ENCODE results near the gene CLSTN2.

The CLSTN2 gene

DNA sequence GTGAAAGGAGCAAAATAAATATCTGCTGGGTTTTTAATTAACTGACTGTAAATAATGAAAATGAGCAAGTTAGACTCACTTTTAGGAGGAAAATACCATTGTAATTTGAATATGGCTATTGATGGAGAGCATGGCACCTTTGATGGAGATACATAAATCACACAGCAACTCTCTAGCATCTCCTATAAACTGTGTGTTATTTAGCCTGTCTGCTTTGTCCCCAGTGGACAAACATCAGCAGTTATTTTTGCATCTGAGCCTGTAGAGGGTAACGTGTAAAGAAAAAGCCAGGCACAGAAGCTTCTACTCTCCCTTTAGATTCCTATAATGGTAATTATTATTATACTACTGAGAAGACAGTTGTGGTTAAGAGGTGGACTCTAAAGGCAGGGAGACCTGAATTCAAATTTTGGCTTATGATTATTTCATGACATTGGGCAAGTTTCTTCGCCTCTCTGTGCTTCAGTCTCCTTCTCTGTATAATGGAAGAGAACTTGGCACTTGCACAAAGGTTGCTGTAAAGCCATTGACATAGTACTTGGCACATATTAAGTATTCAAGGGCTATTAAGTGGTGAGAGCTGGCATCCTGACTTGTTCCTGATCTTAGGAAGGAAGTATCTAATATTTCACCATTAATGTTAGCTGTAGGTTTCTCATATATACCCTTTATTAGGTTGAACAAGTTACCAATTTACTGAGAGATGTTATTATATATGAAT, 453.4 kb downstream of the CLSTN2 start:
- H3K9ac ChIP-seq (ENCODE audit: low read length): no peak overlapping the region

DNA sequence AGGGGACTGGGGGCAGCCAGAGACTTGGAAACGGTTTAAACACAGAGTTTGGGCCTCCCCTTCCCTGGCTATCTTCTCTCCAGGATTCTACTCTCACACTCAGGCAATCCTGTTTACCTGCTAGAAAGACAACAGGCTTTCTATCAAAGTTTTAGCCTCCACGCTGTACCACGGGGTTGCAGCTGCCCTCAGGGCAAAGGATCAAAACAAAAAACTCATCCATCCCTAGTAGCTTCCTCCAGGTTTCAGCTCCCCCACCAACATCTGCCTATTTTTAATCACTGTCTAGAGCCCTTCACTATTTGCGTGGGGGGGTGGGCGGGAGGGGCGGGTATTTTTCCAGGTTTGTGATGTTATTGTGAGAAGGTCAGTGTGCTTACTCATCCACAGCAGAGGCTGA, 456.1 kb downstream of the CLSTN2 start:
- Histone ChIP-seq H3K36me3 (replicated peaks; ENCODE audit: insufficient read depth, low read length) (no peaks in the 10 kb centered on the region), H3K27me3 (replicated peaks; ENCODE audit: insufficient read depth, low read length) (no peaks in the 10 kb centered on the region), H3K4me3 (ENCODE audit: low read length) (no peak overlapping the region), H3K79me2 (ENCODE audit: low read length) (no peaks in the 10 kb centered on the region), H3K9me3 (replicated peaks; ENCODE audit: insufficient read depth, low read length) (no peaks in the 10 kb centered on the region), H3K9me2 (replicated peaks; ENCODE audit: insufficient read depth, low read length) (no peaks in the 10 kb centered on the region), H3K4me2 (ENCODE audit: low read depth, low read length) (no peak overlapping the region), H2AFZ (ENCODE audit: low read length) (no peak overlapping the region), H3K9ac (ENCODE audit: low read length) (no peak overlapping the region), H3F3A (ENCODE audit: insufficient read depth, low read length) (no peaks in the 10 kb centered on the region), H4K20me1 (ENCODE audit: insufficient read depth, low read length) (no peaks in the 10 kb centered on the region), H3K4me1 (ENCODE audit: low read length) (no peaks in the 10 kb centered on the region; the same call in 1 of the 2 replicates), H3K27ac (ENCODE audit: low read length) (no peak overlapping the region)
- DNase-seq: no peak
- TF ChIP-seq EZH2 (optimal IDR thresholded peaks at IDR 0.05; ENCODE audit: low read depth, low read length) (no peak), EZH2phosphoT487 (IDR thresholded peaks at IDR 0.05; ENCODE audit: low read length) (no peak)
- TF ChIP-seq, protein P1, sequence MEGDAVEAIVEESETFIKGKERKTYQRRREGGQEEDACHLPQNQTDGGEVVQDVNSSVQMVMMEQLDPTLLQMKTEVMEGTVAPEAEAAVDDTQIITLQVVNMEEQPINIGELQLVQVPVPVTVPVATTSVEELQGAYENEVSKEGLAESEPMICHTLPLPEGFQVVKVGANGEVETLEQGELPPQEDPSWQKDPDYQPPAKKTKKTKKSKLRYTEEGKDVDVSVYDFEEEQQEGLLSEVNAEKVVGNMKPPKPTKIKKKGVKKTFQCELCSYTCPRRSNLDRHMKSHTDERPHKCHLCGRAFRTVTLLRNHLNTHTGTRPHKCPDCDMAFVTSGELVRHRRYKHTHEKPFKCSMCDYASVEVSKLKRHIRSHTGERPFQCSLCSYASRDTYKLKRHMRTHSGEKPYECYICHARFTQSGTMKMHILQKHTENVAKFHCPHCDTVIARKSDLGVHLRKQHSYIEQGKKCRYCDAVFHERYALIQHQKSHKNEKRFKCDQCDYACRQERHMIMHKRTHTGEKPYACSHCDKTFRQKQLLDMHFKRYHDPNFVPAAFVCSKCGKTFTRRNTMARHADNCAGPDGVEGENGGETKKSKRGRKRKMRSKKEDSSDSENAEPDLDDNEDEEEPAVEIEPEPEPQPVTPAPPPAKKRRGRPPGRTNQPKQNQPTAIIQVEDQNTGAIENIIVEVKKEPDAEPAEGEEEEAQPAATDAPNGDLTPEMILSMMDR (IDR thresholded peaks at IDR 0.05; ENCODE audit: low read length): no peak

More for the DNA sequence above, 453.4 kb downstream of the CLSTN2 start:
- no peak overlapping the region for H3K27ac ChIP-seq (ENCODE audit: low read length)
- no peaks in the 10 kb centered on the region for H3K27me3 ChIP-seq (replicated peaks; ENCODE audit: insufficient read depth, low read length)
- 0 out of 2 replicates have a peak, but pooled peaks cover 3% of the 10 kb centered on the region for H3K4me1 ChIP-seq (ENCODE audit: low read length)
- TF ChIP-seq EZH2 (optimal IDR thresholded peaks at IDR 0.05; ENCODE audit: low read depth, low read length) (no peak), EZH2phosphoT487 (IDR thresholded peaks at IDR 0.05; ENCODE audit: low read length) (no peak)
- TF ChIP-seq, protein P1 (IDR thresholded peaks at IDR 0.05; ENCODE audit: low read length): no peak
- H3K9me3 ChIP-seq (replicated peaks; ENCODE audit: insufficient read depth, low read length): no peaks in the 10 kb centered on the region
- no peak overlapping the region for H2AFZ ChIP-seq (ENCODE audit: low read length)
- H3K79me2 ChIP-seq (ENCODE audit: low read length): no peaks in the 10 kb centered on the region
- H3K36me3 ChIP-seq (replicated peaks; ENCODE audit: insufficient read depth, low read length): no peaks in the 10 kb centered on the region
- H3K9me2 ChIP-seq (replicated peaks; ENCODE audit: insufficient read depth, low read length): no peaks in the 10 kb centered on the region
- no peak overlapping the region for H3K4me3 ChIP-seq (ENCODE audit: low read length)
- H4K20me1 ChIP-seq (ENCODE audit: insufficient read depth, low read length): no peaks in the 10 kb centered on the region
- no peaks in the 10 kb centered on the region for H3F3A ChIP-seq (ENCODE audit: insufficient read depth, low read length)
- no peak for DNase-seq
- H3K4me2 ChIP-seq (ENCODE audit: low read depth, low read length): no peak overlapping the region

DNA sequence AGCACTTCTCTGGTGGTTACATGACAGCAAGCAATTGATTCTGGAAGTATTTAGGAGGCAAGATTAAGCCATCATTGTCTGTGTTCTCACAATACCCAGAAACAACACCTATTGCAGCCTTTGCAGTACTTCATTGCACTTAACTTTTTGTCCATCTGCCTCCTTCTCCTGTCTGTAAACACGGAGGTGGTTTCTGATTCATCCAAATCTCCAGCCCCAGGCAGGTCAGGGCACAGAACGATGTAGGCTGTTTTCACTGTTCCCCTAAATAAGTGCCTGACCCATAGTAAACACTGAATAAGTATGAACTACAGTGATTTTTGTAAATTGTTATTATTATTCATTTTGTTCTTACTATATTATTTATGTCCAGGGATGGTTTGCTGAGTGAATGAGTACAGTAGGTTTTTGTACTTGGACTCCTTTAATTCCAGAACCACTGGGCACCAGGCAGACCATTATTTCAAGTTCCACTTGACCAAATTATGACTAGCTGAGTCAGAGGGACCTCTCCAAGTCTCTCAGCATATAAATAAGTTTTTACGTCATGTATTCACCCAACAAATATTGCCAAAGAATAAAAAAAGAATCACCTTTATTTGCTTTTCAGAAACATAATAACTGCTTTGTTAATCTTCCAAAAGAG, 459.6 kb downstream of the CLSTN2 start:
- Histone ChIP-seq H3K27me3 (replicated peaks; ENCODE audit: insufficient read depth, low read length) (no peaks in the 10 kb centered on the region), H3K27ac (ENCODE audit: low read length) (no peak overlapping the region), H4K20me1 (ENCODE audit: insufficient read depth, low read length) (no peaks in the 10 kb centered on the region), H3F3A (ENCODE audit: insufficient read depth, low read length) (no peaks in the 10 kb centered on the region), H3K4me3 (ENCODE audit: low read length) (no peak overlapping the region), H3K9me3 (replicated peaks; ENCODE audit: insufficient read depth, low read length) (no peaks in the 10 kb centered on the region), H2AFZ (ENCODE audit: low read length) (no peak overlapping the region), H3K9me2 (replicated peaks; ENCODE audit: insufficient read depth, low read length) (no peaks in the 10 kb centered on the region), H3K4me2 (ENCODE audit: low read depth, low read length) (no peak overlapping the region), H3K79me2 (ENCODE audit: low read length) (no peaks in the 10 kb centered on the region), H3K4me1 (ENCODE audit: low read length) (no peaks in the 10 kb centered on the region; the same call in 1 of the 2 replicates), H3K9ac (ENCODE audit: low read length) (no peak overlapping the region), H3K36me3 (replicated peaks; ENCODE audit: insufficient read depth, low read length) (no peaks in the 10 kb centered on the region)
- TF ChIP-seq EZH2 (optimal IDR thresholded peaks at IDR 0.05; ENCODE audit: low read depth, low read length) (no peak), EZH2phosphoT487 (IDR thresholded peaks at IDR 0.05; ENCODE audit: low read length) (no peak)
- TF ChIP-seq, protein P1 (IDR thresholded peaks at IDR 0.05; ENCODE audit: low read length): no peak
- no peak for DNase-seq

Measured in MM.1S (cell line).